Measurements from ENCODE around the gene TRABD2B.
A peak's percentile ranks its signal among the peaks of the same experiment; 100 is the strongest.

The TRABD2B gene

GRCh38 chr1:47903723-47904122, 93.5 kb downstream of the TRABD2B start:
- no peak for DNase-seq

DNA sequence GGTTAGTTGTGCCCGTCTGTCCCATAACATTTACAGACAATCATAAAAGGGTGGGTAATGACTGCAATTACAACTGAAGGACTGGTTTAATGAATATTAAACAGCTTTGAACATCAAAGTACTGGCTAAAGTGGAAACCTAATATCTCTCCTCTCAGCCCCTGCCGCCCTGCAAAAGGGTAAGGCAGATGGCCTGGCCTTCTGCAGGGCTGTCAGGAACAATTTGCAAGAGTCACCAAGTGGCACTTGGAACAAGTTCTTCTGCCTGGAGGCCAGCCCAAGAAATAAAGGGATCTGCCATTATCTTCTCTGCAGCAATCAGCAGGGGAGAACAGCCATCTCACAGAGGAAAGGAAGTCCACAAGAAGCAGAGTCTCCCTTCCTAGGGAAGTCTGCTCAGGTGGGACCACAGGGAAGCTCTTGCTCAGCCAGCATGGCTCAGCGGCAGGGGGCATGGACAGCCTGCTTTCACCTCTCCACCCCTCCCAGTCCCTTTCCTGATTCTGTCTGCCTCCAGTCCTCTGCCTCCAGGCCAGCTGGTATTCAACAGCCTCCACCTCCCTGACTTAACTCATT, 96.1 kb downstream of the TRABD2B start:
- no peak for DNase-seq

DNA sequence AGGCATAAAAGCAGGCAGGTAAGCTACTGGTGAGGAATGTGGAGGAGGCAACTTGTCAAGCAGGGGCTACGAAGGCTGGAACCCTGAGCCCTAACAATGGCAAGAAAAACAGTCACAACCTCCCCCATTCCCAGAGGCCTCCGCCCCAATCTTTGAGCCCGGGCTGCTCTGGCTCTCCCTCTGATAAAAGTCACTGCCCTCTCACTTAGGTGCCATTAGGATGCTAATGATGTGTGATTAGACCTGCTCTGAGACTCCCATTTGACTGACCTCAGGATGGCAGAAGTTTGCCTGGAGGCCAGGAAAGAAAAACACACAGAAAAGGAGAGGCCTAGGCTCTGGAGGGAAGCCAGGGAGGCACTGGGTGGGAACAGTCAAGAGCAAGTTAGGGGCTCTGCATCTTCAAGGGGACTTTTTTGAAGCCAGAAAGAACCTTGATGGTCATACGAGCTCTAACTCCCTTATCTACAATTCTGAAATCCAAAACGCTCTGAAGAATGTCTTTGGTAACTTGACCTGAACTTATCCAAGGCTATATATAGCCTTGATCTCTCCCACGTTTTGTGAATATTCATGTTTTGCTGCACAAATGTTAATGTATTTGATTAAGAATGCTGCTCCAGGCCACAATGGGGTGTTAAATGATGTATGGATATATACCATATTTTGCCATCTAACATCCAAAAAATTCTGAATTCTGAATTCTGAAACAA, 98.9 kb downstream of the TRABD2B start:
- DNase-seq: no peak

DNA sequence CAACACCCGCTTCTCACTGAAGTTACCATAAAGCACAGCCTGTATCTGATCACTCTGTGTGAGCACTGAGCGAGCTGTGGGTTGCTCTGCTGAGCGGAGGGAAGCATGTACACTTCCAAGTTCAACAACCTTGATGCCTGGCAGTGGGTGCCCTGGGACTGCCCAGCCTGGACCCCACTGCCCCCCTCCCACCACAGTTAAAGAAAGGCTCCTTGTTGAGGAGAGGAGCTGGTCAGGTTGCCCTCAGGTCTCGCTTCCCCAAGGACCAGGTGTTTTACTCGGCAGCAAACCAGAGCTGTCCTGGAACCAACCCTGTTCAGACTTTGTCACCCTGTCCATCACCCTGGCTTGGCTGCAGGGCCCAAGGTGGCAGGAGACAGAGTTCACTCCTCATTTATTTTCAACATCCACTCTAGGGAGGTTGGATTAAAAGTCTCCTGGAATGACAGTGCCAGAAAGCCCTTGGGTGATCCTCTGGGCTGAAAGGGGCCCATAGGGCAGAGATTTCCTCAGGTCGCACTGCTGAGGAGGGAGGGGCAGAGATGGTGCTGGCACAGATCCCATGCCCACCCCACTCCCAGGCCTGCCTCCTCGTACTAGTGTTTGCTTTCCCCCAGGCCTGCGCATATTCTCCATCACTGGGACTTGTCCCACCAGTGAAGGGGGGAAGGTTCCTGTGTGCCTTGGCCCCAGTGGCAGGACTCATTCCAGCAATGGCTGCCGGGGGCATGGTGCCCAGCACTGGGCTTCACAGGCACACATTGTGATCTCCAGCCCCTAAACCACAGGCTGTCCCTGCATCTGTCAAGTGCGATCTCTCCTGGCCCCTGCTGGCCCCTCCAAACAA, 101.7 kb downstream of the TRABD2B start:
- DNase-seq: no peak

- no peak for DNase-seq
Measured at GRCh38 chr1:47894410-47895278, 102.5 kb downstream of the TRABD2B start.

- DNase-seq: peak; percentile 12
Measured at GRCh38 chr1:47893412-47893811, 103.8 kb downstream of the TRABD2B start.

DNA sequence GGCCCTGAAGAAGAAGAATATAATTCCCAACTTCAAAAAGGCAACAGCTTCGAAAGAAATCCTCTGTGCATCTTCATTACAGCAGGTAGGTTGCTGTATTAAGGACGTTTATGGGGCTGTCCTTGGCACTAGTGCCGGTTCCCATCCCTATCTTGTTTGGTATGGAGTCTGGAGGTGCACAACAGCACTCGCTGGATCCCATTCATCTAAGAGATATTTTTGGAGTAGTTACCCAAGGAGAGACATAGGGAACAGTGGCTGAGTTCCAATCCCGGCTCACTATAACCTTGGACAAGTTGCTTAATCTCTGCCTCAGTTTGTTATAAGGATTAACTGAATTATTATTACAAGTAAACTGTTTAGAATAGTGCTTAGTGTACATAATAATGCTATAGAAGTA, 106.4 kb downstream of the TRABD2B start:
- no peak for DNase-seq

- DNase-seq: no peak
Measured at GRCh38 chr1:47888294-47888629, 108.9 kb downstream of the TRABD2B start.

DNA sequence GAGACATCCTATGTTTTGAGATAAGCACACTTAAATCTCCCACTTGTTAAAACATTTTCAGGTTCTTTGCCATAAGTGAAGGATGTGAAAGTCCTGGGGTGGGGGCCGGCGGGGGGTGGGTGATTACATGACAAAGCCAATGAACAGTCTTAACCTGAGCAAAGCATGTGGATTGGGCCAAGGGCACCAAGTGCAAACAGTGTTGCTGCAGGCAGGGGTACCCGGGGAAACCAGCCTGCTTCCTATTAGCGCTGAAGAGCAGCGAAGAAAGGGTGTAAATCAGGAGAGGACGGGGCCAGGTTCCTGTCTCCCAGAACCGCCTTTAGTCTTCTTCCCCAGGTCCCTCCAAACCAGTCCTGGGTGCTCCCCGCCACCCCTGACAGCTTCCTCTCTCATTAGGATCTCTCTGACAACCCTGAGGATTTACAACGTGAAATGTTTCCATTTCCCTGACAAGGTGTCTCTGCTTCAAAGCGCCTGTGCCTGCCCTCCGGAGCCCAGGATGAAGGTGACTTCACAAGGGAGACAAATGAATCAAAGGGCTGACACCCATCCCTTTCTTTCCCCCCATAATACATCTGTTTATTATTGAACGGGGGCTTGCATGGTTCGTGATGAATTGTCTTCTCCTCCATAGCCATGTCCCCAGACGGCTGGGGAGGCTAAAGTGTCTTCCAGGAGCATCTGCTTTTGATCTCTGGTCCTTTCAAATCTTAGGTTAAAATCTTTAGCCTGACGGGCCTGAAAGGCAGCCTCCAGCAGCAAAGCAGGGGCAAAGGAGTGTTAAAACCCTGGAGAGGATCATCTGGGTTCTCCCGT, 109.5 kb downstream of the TRABD2B start:
- no peak for DNase-seq

- no peak for DNase-seq
Measured at GRCh38 chr1:47887060-47887459, 110.1 kb downstream of the TRABD2B start.

- no peak for DNase-seq
Measured at GRCh38 chr1:47886141-47886540, 111.0 kb downstream of the TRABD2B start.

GRCh38 chr1:47885062-47885830, 111.9 kb downstream of the TRABD2B start:
- DNase-seq: no peak

- DNase-seq: no peak
Measured at GRCh38 chr1:47883963-47884362, 113.2 kb downstream of the TRABD2B start.

DNA sequence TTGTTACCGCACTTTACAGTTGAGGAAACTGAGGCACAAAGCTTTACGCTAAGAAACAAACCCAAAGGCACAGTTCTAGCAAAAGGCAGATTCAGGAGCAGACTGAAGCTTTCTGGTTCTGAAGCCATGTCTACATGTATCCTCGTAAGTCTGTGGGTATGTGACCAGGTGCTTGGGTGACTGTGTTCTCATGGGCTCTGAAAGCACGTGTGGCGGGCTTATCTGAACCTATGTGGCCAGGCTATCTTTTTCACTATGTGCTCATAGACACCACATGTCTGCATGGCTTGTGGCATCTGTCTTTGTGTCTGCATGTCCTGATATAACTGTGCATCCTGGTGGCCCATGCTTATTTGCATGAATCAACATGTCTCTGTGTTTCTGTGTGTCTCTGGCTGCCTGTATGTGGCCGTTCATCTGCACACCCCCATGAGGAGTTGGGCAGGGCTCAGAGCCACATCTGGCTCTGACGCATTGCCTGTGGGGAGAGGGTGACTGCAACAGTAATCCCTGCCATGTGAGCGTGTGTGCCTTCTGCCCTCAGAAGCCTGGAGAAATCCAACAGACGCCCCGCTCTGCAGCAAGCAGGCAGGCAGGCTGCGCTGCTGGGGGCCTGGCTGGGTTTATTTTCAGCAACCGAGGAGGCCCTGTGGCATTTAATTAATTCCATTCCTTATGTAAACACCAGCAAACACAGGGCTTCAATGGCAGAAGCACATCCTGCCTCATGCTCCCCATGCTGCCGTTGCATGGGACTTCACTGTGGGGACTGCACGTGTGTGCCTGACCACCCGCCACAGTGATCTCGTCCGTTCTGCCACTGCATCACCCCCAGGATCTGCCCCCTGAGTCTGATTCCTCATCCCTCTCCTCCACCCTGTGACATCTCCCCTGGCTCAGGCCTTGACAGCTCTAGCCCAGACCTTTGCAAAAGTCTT, 115.4 kb downstream of the TRABD2B start:
- no peak for DNase-seq

DNA sequence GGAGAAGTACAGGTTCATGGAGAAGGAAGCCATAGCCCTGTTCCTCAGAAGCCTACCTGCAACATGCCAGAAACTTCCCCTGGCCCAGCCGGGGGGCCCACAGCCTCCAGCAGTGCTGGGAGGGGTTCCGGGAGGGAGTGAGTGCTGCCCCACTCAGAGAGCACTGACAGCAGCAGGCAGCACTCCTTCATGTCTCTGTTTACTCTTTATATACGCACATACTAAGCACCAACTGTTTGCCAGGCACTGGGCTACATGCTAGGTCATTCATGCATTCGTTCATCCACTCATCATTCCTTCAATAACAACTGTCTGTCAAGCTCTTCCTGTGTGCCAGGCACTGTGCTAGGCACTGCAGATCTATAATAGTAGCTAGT, 120.6 kb downstream of the TRABD2B start:
- DNase-seq: no peak

GRCh38 chr1:47875831-47876586, 121.2 kb downstream of the TRABD2B start:
- no peak for DNase-seq

GRCh38 chr1:47875036-47875435, 122.1 kb downstream of the TRABD2B start:
- no peak for DNase-seq

- DNase-seq: no peak
Measured at GRCh38 chr1:47873337-47873736, 123.8 kb downstream of the TRABD2B start.

GRCh38 chr1:47872886-47873285, 124.3 kb downstream of the TRABD2B start:
- no peak for DNase-seq
